H9 (cell line): ENCODE measurements around the gene VRK3. TPM values are rescaled to one million over a fixed set of nuclear protein-coding genes. Genes with fewer than 3 reads are reported as not detected.

Experiments used
- DNase-seq: peaks from one replicate; pipeline ENCODE4 v3.0.0-alpha.2; 2017
- H2AFZ ChIP-seq: one replicate; pipeline ENCODE4 v1.6.1; 2013; ENCODE audit warnings: mild to moderate bottlenecking, low read length, control low read depth, moderate library complexity
- H2AK5ac ChIP-seq: 2 replicates; pipeline ENCODE4 v1.6.1; 2013; ENCODE audit warnings: low read length, control low read depth, mixed read lengths; ENCODE audit not compliant: insufficient read length
- H2BK120ac ChIP-seq: one replicate; pipeline ENCODE4 v1.6.1; 2013; ENCODE audit warnings: low read depth, mild to moderate bottlenecking, low read length, control low read depth, inconsistent platforms; ENCODE audit not compliant: poor library complexity, severe bottlenecking
- H2BK12ac ChIP-seq: 2 replicates; pipeline ENCODE4 v1.6.1; 2013; ENCODE audit warnings: low read length, control low read depth, mixed read lengths, low read depth; ENCODE audit not compliant: insufficient read length
- H2BK15ac ChIP-seq: 2 replicates; pipeline ENCODE4 v1.6.1; 2013; ENCODE audit warnings: low read depth, low read length, control low read depth
- H2BK20ac ChIP-seq: one replicate; pipeline ENCODE4 v1.6.1; 2013; ENCODE audit warnings: low read depth, mild to moderate bottlenecking, low read length, control low read depth, inconsistent platforms; ENCODE audit not compliant: poor library complexity, severe bottlenecking
- H2BK5ac ChIP-seq: 2 replicates; pipeline ENCODE4 v1.6.1; 2013; ENCODE audit warnings: low read length, control low read depth, mixed read lengths; ENCODE audit not compliant: insufficient read length
- H3K14ac ChIP-seq: 2 replicates; pipeline ENCODE4 v1.6.1; 2013; ENCODE audit warnings: low read length, control low read depth; ENCODE audit not compliant: insufficient read depth
- H3K18ac ChIP-seq: 2 replicates; pipeline ENCODE4 v1.6.1; 2013; ENCODE audit warnings: low read depth, mild to moderate bottlenecking, mixed read lengths, low read length, control low read depth; ENCODE audit not compliant: insufficient read length
- H3K23ac ChIP-seq: 2 replicates; pipeline ENCODE4 v1.6.1; 2013; ENCODE audit warnings: low read length, control low read depth, mixed read lengths, low read depth; ENCODE audit not compliant: insufficient read length
- H3K23me2 ChIP-seq: 2 replicates; pipeline ENCODE4 v1.6.1; 2013; ENCODE audit warnings: low read depth, mild to moderate bottlenecking, mixed read lengths, low read length, control low read depth; ENCODE audit not compliant: insufficient read length, poor library complexity, severe bottlenecking
- H3K27ac ChIP-seq: 2 replicates; pipeline ENCODE4 v1.5.1; 2013; ENCODE audit warnings: low read length, control low read depth, mixed read lengths, low read depth; ENCODE audit not compliant: insufficient read length
- H3K27me3 ChIP-seq: 2 replicates; pipeline ENCODE4 v1.6.1; 2013; ENCODE audit warnings: low read length, control low read depth, inconsistent platforms; ENCODE audit not compliant: insufficient read depth
- H3K4ac ChIP-seq: 2 replicates; pipeline ENCODE4 v1.6.1; 2013; ENCODE audit warnings: low read depth, mild to moderate bottlenecking, control low read depth, inconsistent platforms, low read length, moderate library complexity
- H3K4me1 ChIP-seq: 2 replicates; pipeline ENCODE4 v1.6.1; 2013; ENCODE audit warnings: low read length, control low read depth, inconsistent platforms; ENCODE audit not compliant: insufficient read depth
- H3K4me2 ChIP-seq: 2 replicates; pipeline ENCODE4 v1.6.1; 2013; ENCODE audit warnings: low read length, control low read depth, mixed read lengths; ENCODE audit not compliant: insufficient read length, insufficient read depth
- H3K56ac ChIP-seq: 2 replicates; pipeline ENCODE4 v1.6.1; 2013; ENCODE audit warnings: low read depth, mild to moderate bottlenecking, mixed read lengths, low read length, control low read depth; ENCODE audit not compliant: insufficient read length
- H3K79me1 ChIP-seq: 2 replicates; pipeline ENCODE4 v1.6.1; 2013; ENCODE audit warnings: low read depth, mild to moderate bottlenecking, moderate library complexity, low read length, control low read depth, inconsistent platforms; ENCODE audit not compliant: insufficient read depth, poor library complexity, severe bottlenecking
- H3K79me2 ChIP-seq: 2 replicates; pipeline ENCODE4 v1.6.1; 2013; ENCODE audit warnings: low read length, control low read depth, inconsistent platforms; ENCODE audit not compliant: insufficient read depth
- H3K9ac ChIP-seq: 2 replicates; pipeline ENCODE4 v1.6.1; 2013; ENCODE audit warnings: low read length, control low read depth, mixed read lengths; ENCODE audit not compliant: insufficient read length; ENCODE audit errors: extremely low read depth
- H3K9me3 ChIP-seq: one replicate; pipeline ENCODE4 v1.6.1; 2013; ENCODE audit warnings: low read depth, low read length, inconsistent platforms; ENCODE audit not compliant: control insufficient read depth
- H3T11ph ChIP-seq: one replicate; pipeline ENCODE4 v1.6.1; 2013; ENCODE audit warnings: mild to moderate bottlenecking, low read length, control low read depth, inconsistent platforms
- H4K20me1 ChIP-seq: one replicate; pipeline ENCODE4 v1.6.1; 2013; ENCODE audit not compliant: control insufficient read depth, insufficient read length, insufficient read depth
- H4K5ac ChIP-seq: 2 replicates; pipeline ENCODE4 v1.6.1; 2013; ENCODE audit warnings: low read depth, mild to moderate bottlenecking, mixed read lengths, low read length, control low read depth; ENCODE audit not compliant: insufficient read length
- H4K8ac ChIP-seq: replicated peaks from 2 replicates; pipeline ENCODE4 v1.6.1; 2013; ENCODE audit warnings: low read length, control low read depth, mixed read lengths, low read depth; ENCODE audit not compliant: insufficient read length
- H4K91ac ChIP-seq: 2 replicates; pipeline ENCODE4 v1.6.1; 2013; ENCODE audit warnings: low read depth, mild to moderate bottlenecking, moderate library complexity, mixed read lengths, low read length, control low read depth; ENCODE audit not compliant: insufficient read length
- H3K27ac Mint-ChIP-seq, 3 experiments: 2 replicates in 2 of 3; 3 replicates in 1 of 3; pipeline ENCODE4 v1.8.0; 2020 to 2021; ENCODE audit warnings: mixed read lengths in 3 of 3, mild to moderate bottlenecking in 1 of 3, moderate library complexity in 1 of 3
- H3K27me3 Mint-ChIP-seq: 2 replicates; pipeline ENCODE4 v1.8.0; 2021; ENCODE audit warnings: low read depth, mild to moderate bottlenecking, moderate library complexity, mixed read lengths
- H3K36me3 Mint-ChIP-seq, 3 experiments: 2 replicates in 2 of 3; 3 replicates in 1 of 3; pipeline ENCODE4 v1.8.0; 2020 to 2021; ENCODE audit warnings: low read depth in 3 of 3, mixed read lengths in 3 of 3; ENCODE audit not compliant: insufficient read depth in 1 of 3
- H3K4me1 Mint-ChIP-seq, 2 experiments: 2 replicates each; pipeline ENCODE4 v1.8.0; 2020; ENCODE audit warnings: mixed read lengths in 2 of 2
- H3K4me3 Mint-ChIP-seq, 2 experiments: 2 replicates in 1 of 2; 3 replicates in 1 of 2; pipeline ENCODE4 v1.8.0; 2020 to 2021; ENCODE audit warnings: mild to moderate bottlenecking in 2 of 2, mixed read lengths in 2 of 2, moderate library complexity in 1 of 2
- H3K9me3 Mint-ChIP-seq, 2 experiments: 2 replicates in 1 of 2; 3 replicates in 1 of 2; pipeline ENCODE4 v1.8.0; 2020; ENCODE audit warnings: mild to moderate bottlenecking in 2 of 2, mixed read lengths in 2 of 2, moderate library complexity in 1 of 2
- CTCF ChIP-seq: fragments of 200-600 bp; sonication (generic); conservative IDR thresholded peaks from 3 replicates; pipeline ENCODE4 v1.8.0; 2021; ENCODE audit warnings: antibody characterized with exemption, mild to moderate bottlenecking
- WGBS: extraction: QIAGEN DNeasy Blood & Tissue Kit; methylation state at CpG from one replicate; pipeline ENCODE4 v1.1.7; 2013; ENCODE audit warnings: missing lambda C conversion rate, low lambda C conversion rate, mixed read lengths; ENCODE audit not compliant: insufficient read length; ENCODE audit errors: extremely low coverage; 5-methylcytosine and 5-hydroxymethylcytosine counted together
- total RNA-seq: library from RNA; stranded (reverse); gene quantifications from 2 replicates; pipeline ENCODE4 v1.2.1, GENCODE V29; 2021

VRK3 gene
- total RNA-seq, 1 experiment from 2014 or later: 33.5 TPM

- Mint-ChIP-seq H3K9me3 (peaks cover 0 to 4% of the 10 kb centered on the region in 2 experiments; a peak in 3 of 5 replicates), H3K36me3 (peaks cover 12 to 30% (median 12%) of the 10 kb centered on the region in 3 experiments), H3K4me1 (peaks cover 12 to 21% of the 10 kb centered on the region in 2 experiments), H3K27ac (no peak overlapping the region), H3K4me3 (no peak overlapping the region), H3K27me3 (peaks cover 9% of the 10 kb centered on the region)
- peaks cover 2% of the 10 kb centered on the region for H4K20me1 ChIP-seq
- H2BK12ac ChIP-seq: no peak overlapping the region
- no peaks in the 10 kb centered on the region for H3K79me1 ChIP-seq
- no peaks in the 10 kb centered on the region for H3K9me3 ChIP-seq
- TF ChIP-seq CTCF: no peak
- no peak overlapping the region for H3K27ac ChIP-seq
- H3K14ac ChIP-seq: no peak overlapping the region
- no peak overlapping the region for H3K56ac ChIP-seq
- no peak overlapping the region for H3K4me2 ChIP-seq
- peaks cover 10% of the 10 kb centered on the region for H3K23me2 ChIP-seq
- H3K4me1 ChIP-seq: no peaks in the 10 kb centered on the region; the same call in 1 of the 2 replicates
- H4K91ac ChIP-seq: no peak overlapping the region
- H3K79me2 ChIP-seq: peaks cover 7% of the 10 kb centered on the region; the same call in 1 of the 2 replicates
- DNase-seq: no peak
- no peak overlapping the region for H4K8ac ChIP-seq
- H4K5ac ChIP-seq: no peak overlapping the region
- no peak overlapping the region for H3K9ac ChIP-seq
- no CpG with 5 or more reads among the region's 25 CpGs for WGBS
- H3T11ph ChIP-seq: no peak overlapping the region
- H2BK120ac ChIP-seq: no peak overlapping the region
- H3K23ac ChIP-seq: no peak overlapping the region
- H2BK20ac ChIP-seq: no peak overlapping the region
- H3K4ac ChIP-seq: no peak overlapping the region
- no peak overlapping the region for H3K18ac ChIP-seq
- no peak overlapping the region for H2AK5ac ChIP-seq
- no peak overlapping the region for H2AFZ ChIP-seq
- H2BK5ac ChIP-seq: no peak overlapping the region
- no peak overlapping the region for H2BK15ac ChIP-seq
- no peaks in the 10 kb centered on the region for H3K27me3 ChIP-seq
Observed at GRCh38 chr19:49932731-49933131, 92.4 kb downstream of the VRK3 start.
